HepG2 (cell line): ENCODE results near the gene CAPN9. TPM values are rescaled to one million over a fixed set of nuclear protein-coding genes. Genes with fewer than 3 reads are reported as not detected.
A peak's percentile ranks its signal among the peaks of the same experiment; 100 is the strongest.

Experiments used
- ATAC-seq: fragments of 200-7000 bp; cut with Tn5 transposase; 3 replicates; pipeline ENCODE4 v1.9.1; 2020; ENCODE audit warnings: mild to moderate bottlenecking, moderate library complexity
- BruUV-seq: library from RNA; stranded (reverse); fragments of 400-500 nt; replicated peaks from 2 replicates; lab custom pipeline; 2021; lab: Mats Ljungman, UMichigan
- CTCF ChIA-PET: fragments of 300-600 bp; formaldehyde crosslinking; extraction: SDS; loops from one replicate; lab custom pipeline; 2021; ENCODE audit warnings: low total read pairs, inconsistent platforms, low intra/inter-chr PET ratio; lab: Yijun Ruan, JAX
- POLR2A ChIA-PET: fragments of 350-600 bp; sonication (Branson Sonifier 250); formaldehyde crosslinking; loops from one replicate; lab custom pipeline; 2020; ENCODE audit warnings: antibody characterized with exemption, inconsistent platforms; lab: Yijun Ruan, JAX
- DNase-seq: peaks from one replicate; pipeline ENCODE4 v3.0.0-alpha.2; 2015; ENCODE audit warnings: low spot score
- FAIRE-seq: peaks from 3 replicates; lab custom pipeline; 2011; peaks lifted over from hg19 to GRCh38; lab: Jason Lieb, UNC
- H2AFZ ChIP-seq: one replicate; pipeline ENCODE4 v1.6.1; 2011; ENCODE audit warnings: low read length, inconsistent platforms
- H3K27ac ChIP-seq: fragments of 300-600 bp; 3 replicates; pipeline ENCODE4 v1.8.0; 2011; ENCODE audit warnings: mixed run types, mild to moderate bottlenecking, mixed read lengths, low read length, inconsistent platforms; ENCODE audit not compliant: insufficient read depth; ENCODE audit errors: extremely low read length
- H3K27me3 ChIP-seq, 2 experiments: fragments of 200-600 bp in 1 of 2; 2 replicates in 1 of 2; 3 replicates in 1 of 2; pipeline versions ENCODE4 v1.6.0 to v1.8.0; 2011; ENCODE audit warnings: low read length in 2 of 2, mild to moderate bottlenecking in 2 of 2, moderate library complexity in 2 of 2, inconsistent platforms in 1 of 2; ENCODE audit not compliant: insufficient read depth in 2 of 2, control insufficient read depth in 1 of 2
- H3K36me3 ChIP-seq, 2 experiments: fragments of 200-600 bp in 1 of 2; replicated peaks in 1 of 2; 2 replicates in 1 of 2; 3 replicates in 1 of 2; pipeline versions ENCODE4 v1.5.1 to v1.8.0; 2011; ENCODE audit warnings: low read length in 2 of 2, inconsistent platforms in 1 of 2; ENCODE audit not compliant: insufficient read depth in 2 of 2, control insufficient read depth in 1 of 2
- H3K4me1 ChIP-seq: 2 replicates; pipeline ENCODE4 v1.5.1; 2012; ENCODE audit warnings: low read length, inconsistent platforms; ENCODE audit not compliant: insufficient read depth
- H3K4me2 ChIP-seq: 2 replicates; pipeline ENCODE4 v1.6.0; 2011; ENCODE audit warnings: low read depth, low read length, inconsistent platforms
- H3K4me3 ChIP-seq, 3 experiments: fragments of 200-600 bp in 1 of 3; sonication (generic), shearing (Covaris generic) in 1 of 3; replicated peaks in 1 of 3; 2 replicates each; pipeline ENCODE4 v1.5.1; 2011 to 2016; ENCODE audit warnings: low read length in 3 of 3, inconsistent platforms in 2 of 3, low read depth in 2 of 3, mild to moderate bottlenecking in 2 of 3, control low read depth in 1 of 3, mixed read lengths in 1 of 3; ENCODE audit not compliant: insufficient read depth in 1 of 3
- H3K79me2 ChIP-seq: one replicate; pipeline ENCODE4 v1.6.1; 2011; ENCODE audit warnings: low read length, inconsistent platforms; ENCODE audit not compliant: insufficient read depth
- H3K9ac ChIP-seq: 2 replicates; pipeline ENCODE4 v1.6.0; 2011; ENCODE audit warnings: mild to moderate bottlenecking, low read depth, low read length, inconsistent platforms; ENCODE audit not compliant: insufficient read depth
- H3K9me3 ChIP-seq: 2 replicates; pipeline ENCODE4 v1.5.1; 2012; ENCODE audit warnings: mild to moderate bottlenecking, low read length
- H4K20me1 ChIP-seq: 2 replicates; pipeline ENCODE4 v1.6.0; 2011; ENCODE audit warnings: inconsistent platforms, mild to moderate bottlenecking, low read length, moderate library complexity; ENCODE audit not compliant: insufficient read depth
- CBX1 ChIP-seq: IDR thresholded peaks from one replicate; pipeline ENCODE4 v1.6.1; 2016; ENCODE audit warnings: antibody characterized with exemption, low read depth
- CREB1 ChIP-seq, 2 experiments: fragments of 450-650 bp in 1 of 2; IDR thresholded peaks; 2 replicates each; pipeline ENCODE4 v1.6.1; 2016 to 2017; ENCODE audit warnings: control low read depth in 1 of 2, mild to moderate bottlenecking in 1 of 2, missing compliant biosample characterization in 1 of 2, missing genetic modification characterization in 1 of 2
- GLMP ChIP-seq: sonication (generic); formaldehyde crosslinking; IDR thresholded peaks from 2 replicates; pipeline ENCODE4 v1.9.0; 2021; ENCODE audit warnings: missing genetic modification reagents, mild to moderate bottlenecking, borderline replicate concordance
- GMEB1 ChIP-seq: sonication (generic); formaldehyde crosslinking; IDR thresholded peaks from 2 replicates; pipeline ENCODE4 v1.5.1; 2020; ENCODE audit warnings: missing genetic modification reagents, mild to moderate bottlenecking, borderline replicate concordance
- IRF9 ChIP-seq: sonication (generic); formaldehyde crosslinking; IDR thresholded peaks from 2 replicates; pipeline ENCODE4 v1.8.0; 2022; ENCODE audit warnings: missing genetic modification reagents, mild to moderate bottlenecking, borderline replicate concordance
- KIAA2018 ChIP-seq: sonication (generic); formaldehyde crosslinking; IDR thresholded peaks from 2 replicates; pipeline ENCODE4 v1.5.0; 2020; ENCODE audit warnings: mild to moderate bottlenecking, missing genetic modification reagents, borderline replicate concordance
- MED1 ChIP-seq: sonication (generic); formaldehyde crosslinking; IDR thresholded peaks from 2 replicates; pipeline ENCODE4 v1.4.0; 2020; ENCODE audit warnings: missing genetic modification reagents
- ZIK1 ChIP-seq: sonication (generic); formaldehyde crosslinking; IDR thresholded peaks from 2 replicates; pipeline ENCODE4 v1.5.0; 2020; ENCODE audit warnings: mild to moderate bottlenecking, low read depth, missing genetic modification reagents, borderline replicate concordance
- ZNF749 ChIP-seq: sonication (generic); formaldehyde crosslinking; IDR thresholded peaks from 2 replicates; pipeline ENCODE4 v1.8.0; 2022; ENCODE audit warnings: mild to moderate bottlenecking, missing genetic modification reagents, moderate library complexity, borderline replicate concordance
- WGBS: methylation state at CpG from one replicate; pipeline ENCODE4 v1.1.6; 2017; ENCODE audit warnings: low lambda C conversion rate; 5-methylcytosine and 5-hydroxymethylcytosine counted together
- in situ Hi-C: cut with HindIII; loops from 2 replicates; pipeline ENCODE4 v1.10.0; 2017; ENCODE audit warnings: low pct_unique_long_range_greater_than_20kb; ENCODE audit not compliant: extremely low pct_ligation_motif_present
- intact Hi-C: fragments of 100-400 bp; cut with micrococcal nuclease; formaldehyde crosslinking; loops from one replicate; pipeline ENCODE4 v1.10.0; 2022; ENCODE audit not compliant: unreplicated experiment
- polyA plus RNA-seq, 8 experiments: library from polyadenylated mRNA; depleted of rRNA in 3 of 8; stranded (reverse) in 7 of 8; unstranded in 1 of 8; fragments of >200 nt; fragmentation: Illumina TruSeq in 4 of 8; extraction: Trizol in 4 of 8; gene quantifications; 2 replicates each; pipeline versions ENCODE4 v1.2.1 to v1.2.3, GENCODE V29; 2011 to 2016; ENCODE audit warnings: low read depth in 4 of 8, missing spikeins in 1 of 8, mixed read lengths in 1 of 8; ENCODE audit not compliant: insufficient read depth in 1 of 8
- total RNA-seq, 5 experiments: library from RNA; depleted of rRNA; stranded (reverse); fragments of >200 nt; fragmentation: Illumina TruSeq; extraction: Trizol; gene quantifications; 2 replicates each; pipeline ENCODE4 v1.2.3, GENCODE V29; 2016; ENCODE audit warnings: low read depth in 1 of 5

CAPN9 gene
- total and polyA plus RNA-seq, 2 of the 13 experiments (the other 11 are each of a cell fraction or from before 2014, with no cell fraction given): 0.04 to 0.31 TPM

GRCh38 chr1:230711245-230711644 is 35.9 kb upstream of the CAPN9 start (continued):
- TF ChIP-seq GLMP (CRISPR knock-in tag): no peak
- no peak for TF ChIP-seq IRF9 (CRISPR knock-in tag)
- TF ChIP-seq MED1: 0 out of 2 replicates have a peak, but pooled peaks have one; percentile 33

- in situ Hi-C loops: no loop called here
- DNase-seq: no peak
- FAIRE-seq: no peak
- H3K9ac ChIP-seq: peak overlapping the region; percentile 91
- peaks cover 66% of the 10 kb centered on the region for H3K79me2 ChIP-seq
- peak overlapping the region; percentile 83 to 92 (median 90) for H3K4me3 ChIP-seq
- intact Hi-C loops: loop anchor here (5.0 to 10.0 kb wide), 2 partner anchors 40 to 262 kb away; partner anchors contain the start of genes ARV1 and TTC13
- BruUV-seq: no TSS peak
- WGBS: 3% methylated on average over 6 of the region's 17 CpGs
- peak overlapping the region; percentile 97 for H3K4me2 ChIP-seq
- peaks cover 58% of the 10 kb centered on the region for H4K20me1 ChIP-seq
- peaks cover 0 to 2% of the 10 kb centered on the region in 2 experiments; a peak in 1 of 5 replicates for H3K27me3 ChIP-seq
- CTCF ChIA-PET: no interaction called here
- H3K27ac ChIP-seq: peak overlapping the region; percentile 93
- no peak for ATAC-seq
- H3K4me1 ChIP-seq: peaks cover 71% of the 10 kb centered on the region
- H3K36me3 ChIP-seq: peaks cover 9 to 28% of the 10 kb centered on the region in 2 experiments
- H2AFZ ChIP-seq: no peak overlapping the region
- no peaks in the 10 kb centered on the region for H3K9me3 ChIP-seq
- POLR2A ChIA-PET: interaction anchor here (1.6 to 7.9 kb wide), 8 partner anchors 9 to 71 kb away, joined by 3 to 110 read pairs (median 40); partner anchors contain the start of gene COG2
- TF ChIP-seq ZNF749 (CRISPR knock-in tag): 0 out of 2 replicates have a peak, but pooled peaks have one; percentile 24
- no peak for TF ChIP-seq GMEB1 (CRISPR knock-in tag)
- no peak for TF ChIP-seq CREB1 (IDR thresholded peaks at IDR 0.05)
- no peak for TF ChIP-seq CREB1 (CRISPR knock-in tag; IDR thresholded peaks at IDR 0.05)
- no peak for TF ChIP-seq ZIK1 (CRISPR knock-in tag)
- TF ChIP-seq KIAA2018 (CRISPR knock-in tag): no peak
- no peak for TF ChIP-seq CBX1
Measured at GRCh38 chr1:230712470-230712942, 34.7 kb upstream of the CAPN9 start.
